Stomach (tissue), 9 donors: ENCODE data around the gene MIS18A. TPM values are rescaled to one million over a fixed set of nuclear protein-coding genes. Genes with fewer than 3 reads are reported as not detected.

Experiments
- DNase-seq, 2 donors: peaks; one replicate each; pipeline versions ENCODE4 v3.0.0 to v3.0.0-alpha.2; 2013 to 2019
- H3K27ac ChIP-seq, 5 donors: fragments of 200-600 bp in 4 of 5; sonication (generic) in 4 of 5; one replicate each; pipeline ENCODE4 v1.5.1; 2013 to 2019; ENCODE audit warnings: mild to moderate bottlenecking in 1 of 5, moderate library complexity in 1 of 5
- H3K27me3 ChIP-seq, 3 donors: fragments of 200-600 bp; sonication (generic); one replicate each; pipeline ENCODE4 v1.5.1; 2017 to 2019; ENCODE audit warnings: mixed run types in 1 of 3
- H3K36me3 ChIP-seq, 4 donors: fragments of 200-600 bp; sonication (generic); 1 replicate in 3 of 4; 2 replicates in 1 of 4; pipeline ENCODE4 v1.5.1; 2016 to 2019
- H3K4me1 ChIP-seq, 4 donors: fragments of 200-600 bp; sonication (generic); one replicate each; pipeline ENCODE4 v1.5.1; 2016 to 2019
- H3K4me3 ChIP-seq, 4 donors: fragments of 200-600 bp; sonication (generic) in 3 of 4; one replicate each; pipeline ENCODE4 v1.5.1; 2016 to 2019; ENCODE audit warnings: mild to moderate bottlenecking in 1 of 4
- H3K9me3 ChIP-seq, 4 donors: fragments of 200-600 bp; sonication (generic); one replicate each; pipeline ENCODE4 v1.5.1; 2016 to 2019
- EP300 ChIP-seq: sonication (generic); formaldehyde crosslinking; IDR thresholded peaks from one replicate; pipeline ENCODE4 v1.6.1; 2017; ENCODE audit warnings: antibody characterized with exemption
- POLR2A ChIP-seq, 4 donors: fragments of 450-650 bp; IDR thresholded peaks; one replicate each; pipeline ENCODE4 v1.6.1; 2016; ENCODE audit warnings: antibody characterized with exemption in 4 of 4, control low read depth in 2 of 4, mild to moderate bottlenecking in 1 of 4, moderate library complexity in 1 of 4
- POLR2AphosphoS5 ChIP-seq, 3 donors: sonication (generic); formaldehyde crosslinking; IDR thresholded peaks; one replicate each; pipeline ENCODE4 v1.6.1; 2016; ENCODE audit warnings: antibody characterized with exemption in 3 of 3
- WGBS, 5 donors: extraction: QIAGEN DNeasy Blood & Tissue Kit in 3 of 5; methylation state at CpG; one replicate each; pipeline versions ENCODE4 v1.1.5 to v1.1.7; 2013 to 2018; 5-methylcytosine and 5-hydroxymethylcytosine counted together
- intact Hi-C: fragments of 100-400 bp; cut with DNase I; formaldehyde crosslinking; loops from one replicate; pipeline ENCODE4 v1.15.1; 2023; ENCODE audit warnings: low total_unique reads
- polyA plus RNA-seq, 3 donors: library from polyadenylated mRNA; stranded (reverse); fragments of 200-250 nt; gene quantifications; one replicate each; pipeline ENCODE4 v1.2.3, GENCODE V29; 2013
- total RNA-seq, 5 donors: library from RNA; depleted of rRNA; stranded (reverse); fragments of >200 nt; gene quantifications; one replicate each; pipeline versions ENCODE4 v1.1.0 to v1.2.3, GENCODE V29; 2014 to 2016
- TF ChIP-seq, protein P1 (sequence below), 7 experiments: fragments of 450-650 bp in 4 of 7; fragments of 200-600 bp in 3 of 7; sonication (generic) in 3 of 7; IDR thresholded peaks; one replicate each; pipeline ENCODE4 v1.5.1; 2016 to 2019; ENCODE audit warnings: antibody characterized with exemption in 7 of 7, control low read depth in 2 of 7, mild to moderate bottlenecking in 1 of 7
- donor health status: healthy with polysubstance abuse.
- donor health status: Bipolar disorder and iron deficiency.
- donor health status: healthy.

The MIS18A gene
- total and polyA plus RNA-seq, 8 donors = 1.4 to 10.7 (median 8.0) TPM; not detected in 2

DNA sequence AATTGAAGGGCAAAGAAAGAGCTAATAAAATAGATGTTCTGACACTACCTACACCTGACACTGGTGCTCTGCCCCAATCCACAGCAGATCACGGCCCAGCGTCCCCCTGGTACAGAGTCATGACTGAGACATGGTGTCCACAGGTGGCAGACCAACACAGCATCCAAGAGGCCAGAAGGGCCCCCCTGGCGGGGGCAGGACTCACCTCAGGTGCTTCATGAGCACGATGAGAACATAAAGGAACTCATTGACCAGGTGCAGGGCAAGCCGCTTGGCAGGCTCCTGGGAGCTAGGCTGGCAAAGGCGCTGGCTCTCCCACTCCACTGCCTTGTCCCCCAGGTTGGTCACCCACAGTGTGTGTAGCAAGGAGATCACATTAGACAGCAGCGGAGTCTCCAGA, 40.2 kb upstream of the MIS18A start:
- no peak for TF ChIP-seq EP300
- TF ChIP-seq POLR2A (IDR thresholded peaks at IDR 0.05) = no peak
- no peak for TF ChIP-seq POLR2AphosphoS5 (IDR thresholded peaks at IDR 0.05)
- TF ChIP-seq, protein P1, sequence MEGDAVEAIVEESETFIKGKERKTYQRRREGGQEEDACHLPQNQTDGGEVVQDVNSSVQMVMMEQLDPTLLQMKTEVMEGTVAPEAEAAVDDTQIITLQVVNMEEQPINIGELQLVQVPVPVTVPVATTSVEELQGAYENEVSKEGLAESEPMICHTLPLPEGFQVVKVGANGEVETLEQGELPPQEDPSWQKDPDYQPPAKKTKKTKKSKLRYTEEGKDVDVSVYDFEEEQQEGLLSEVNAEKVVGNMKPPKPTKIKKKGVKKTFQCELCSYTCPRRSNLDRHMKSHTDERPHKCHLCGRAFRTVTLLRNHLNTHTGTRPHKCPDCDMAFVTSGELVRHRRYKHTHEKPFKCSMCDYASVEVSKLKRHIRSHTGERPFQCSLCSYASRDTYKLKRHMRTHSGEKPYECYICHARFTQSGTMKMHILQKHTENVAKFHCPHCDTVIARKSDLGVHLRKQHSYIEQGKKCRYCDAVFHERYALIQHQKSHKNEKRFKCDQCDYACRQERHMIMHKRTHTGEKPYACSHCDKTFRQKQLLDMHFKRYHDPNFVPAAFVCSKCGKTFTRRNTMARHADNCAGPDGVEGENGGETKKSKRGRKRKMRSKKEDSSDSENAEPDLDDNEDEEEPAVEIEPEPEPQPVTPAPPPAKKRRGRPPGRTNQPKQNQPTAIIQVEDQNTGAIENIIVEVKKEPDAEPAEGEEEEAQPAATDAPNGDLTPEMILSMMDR (IDR thresholded peaks at IDR 0.05) = no peak
- no peaks in the 10 kb centered on the region for H3K9me3 ChIP-seq
- H3K36me3 ChIP-seq = peaks cover 68 to 100% (median 100%) of the 10 kb centered on the region in 4 donors
- no peaks in the 10 kb centered on the region for H3K4me1 ChIP-seq
- H3K27me3 ChIP-seq = no peaks in the 10 kb centered on the region
- 92 to 98% (median 93%) methylated on average over 7 of the region's 7 CpGs for WGBS, 5 donors
- no peak overlapping the region for H3K4me3 ChIP-seq
- H3K27ac ChIP-seq = no peak overlapping the region
- intact Hi-C loops = no loop called here
- DNase-seq = no peak

DNA sequence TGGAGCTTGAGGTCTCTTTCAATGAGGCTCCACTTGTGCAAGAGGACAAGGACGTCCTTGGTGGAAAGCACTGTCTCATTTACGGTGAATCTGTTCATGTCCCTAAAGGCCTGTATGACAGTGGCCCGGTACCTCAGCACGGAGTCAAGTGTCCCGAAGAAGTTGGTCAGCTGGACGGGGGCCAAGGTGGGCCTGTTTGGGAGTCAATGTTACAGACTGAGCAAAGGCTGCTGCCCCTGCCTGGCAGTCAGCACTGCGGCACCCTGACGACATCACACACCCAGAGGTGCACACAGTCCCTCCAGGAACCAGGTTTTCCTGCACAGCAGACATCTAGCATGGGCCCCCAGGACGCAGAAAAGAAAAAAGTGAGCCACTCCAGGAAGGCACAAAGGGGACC, 38.9 kb upstream of the MIS18A start:
- Histone ChIP-seq H3K27me3 (no peaks in the 10 kb centered on the region), H3K4me1 (no peaks in the 10 kb centered on the region), H3K36me3 (peaks cover 60 to 100% (median 99%) of the 10 kb centered on the region in 4 donors), H3K9me3 (no peaks in the 10 kb centered on the region), H3K4me3 (no peak overlapping the region), H3K27ac (no peak overlapping the region)
- DNase-seq = no peak
- intact Hi-C loops = no loop called here
- WGBS, 5 donors = 84 to 92% (median 87%) methylated on average over 7 to 9 of the region's 9 CpGs
- TF ChIP-seq POLR2A (IDR thresholded peaks at IDR 0.05) (no peak), EP300 (no peak)

DNA sequence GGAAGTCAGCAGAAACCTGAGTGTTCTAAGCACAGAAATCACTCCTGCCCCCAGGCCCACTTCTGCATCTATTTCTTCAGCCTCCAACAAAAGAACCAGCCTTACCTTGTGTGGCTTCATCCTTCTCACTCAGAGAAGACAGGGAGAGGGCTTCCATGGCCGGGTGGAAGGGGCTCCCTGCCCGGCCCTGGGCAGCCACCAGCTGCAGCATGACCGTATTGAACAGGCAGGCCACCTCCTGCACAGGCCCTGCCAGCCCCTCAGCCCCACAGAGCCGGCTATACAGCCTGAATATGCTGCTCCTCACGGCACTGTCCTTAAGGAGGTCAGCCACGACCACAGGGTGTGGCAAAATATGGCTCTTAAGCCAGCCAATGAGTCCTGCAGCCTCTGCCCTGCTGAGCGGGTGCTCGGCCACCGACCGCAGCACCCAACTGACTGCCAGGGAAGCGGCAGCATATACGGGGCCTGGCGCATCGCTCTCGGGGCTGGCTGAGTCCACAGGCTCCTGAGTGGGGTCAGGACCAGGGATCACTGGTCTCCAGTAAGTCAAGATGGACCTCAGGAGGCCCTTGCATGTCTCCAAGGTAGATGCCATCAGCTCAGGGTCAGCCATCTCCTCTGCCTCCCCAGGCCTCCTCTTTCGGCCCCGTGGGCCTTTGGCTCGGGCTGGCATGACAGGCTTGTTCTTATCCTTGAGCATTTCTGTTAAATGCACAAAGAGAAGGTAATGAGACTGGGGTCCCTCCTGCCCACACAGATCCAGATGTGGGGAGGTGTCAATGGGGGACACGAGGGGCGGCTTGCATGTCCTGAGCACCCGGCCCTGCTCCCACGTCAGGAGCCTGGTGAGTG, 37.7 kb upstream of the MIS18A start:
- Histone ChIP-seq H3K4me1 (no peaks in the 10 kb centered on the region), H3K36me3 (peaks cover 56 to 100% (median 99%) of the 10 kb centered on the region in 4 donors), H3K27ac (no peak overlapping the region), H3K27me3 (no peaks in the 10 kb centered on the region), H3K9me3 (no peaks in the 10 kb centered on the region), H3K4me3 (no peak overlapping the region)
- no peak for DNase-seq
- WGBS, 5 donors = 94 to 98% (median 95%) methylated on average over 17 to 22 of the region's 22 CpGs
- TF ChIP-seq, protein P1 (IDR thresholded peaks at IDR 0.05) = no peak
- TF ChIP-seq EP300 (no peak), POLR2AphosphoS5 (IDR thresholded peaks at IDR 0.05) (no peak), POLR2A (IDR thresholded peaks at IDR 0.05) (no peak)
- intact Hi-C loops = no loop called here

DNA sequence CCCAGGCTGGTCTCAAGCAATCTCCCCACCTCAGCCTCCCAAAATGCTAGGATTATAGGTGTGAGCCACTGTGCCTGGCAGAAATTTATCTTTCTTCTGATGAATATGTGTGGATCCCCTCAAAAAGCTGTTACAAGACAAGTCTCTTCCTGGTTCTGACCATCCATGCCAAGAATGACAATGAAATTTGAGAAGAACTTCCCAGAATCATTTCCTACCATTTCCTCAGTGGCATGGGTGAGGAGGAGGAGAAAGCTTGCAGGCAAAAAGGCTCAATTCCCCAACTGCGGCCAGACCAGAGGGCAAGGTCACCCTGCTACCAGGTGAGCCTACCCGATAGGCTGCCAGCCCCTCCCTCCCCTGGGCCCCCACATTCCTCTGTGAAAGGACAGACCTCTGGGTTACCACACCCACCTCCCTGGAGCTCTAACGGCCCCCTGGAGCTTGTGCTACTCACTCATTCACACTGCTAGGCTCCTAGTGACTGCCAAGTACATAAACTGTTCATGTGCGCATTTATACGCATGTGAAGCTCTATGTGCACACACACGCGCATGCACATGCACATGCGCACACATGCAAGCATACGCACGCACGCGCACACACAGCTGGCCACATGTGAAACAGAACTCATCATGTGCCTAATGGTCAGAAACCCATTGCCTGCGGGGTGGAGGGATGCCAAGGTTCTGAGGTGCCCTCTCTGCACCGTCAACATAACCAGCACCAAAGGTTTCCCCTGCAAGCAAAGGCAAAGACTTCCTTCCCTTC, 36.8 kb upstream of the MIS18A start:
- H3K27ac ChIP-seq = no peak overlapping the region
- peaks cover 50 to 97% (median 95%) of the 10 kb centered on the region in 4 donors for H3K36me3 ChIP-seq
- H3K9me3 ChIP-seq = no peaks in the 10 kb centered on the region
- H3K27me3 ChIP-seq = no peaks in the 10 kb centered on the region
- no peaks in the 10 kb centered on the region for H3K4me1 ChIP-seq
- no peak for DNase-seq
- 85 to 90% (median 88%) methylated on average over 9 to 14 of the region's 14 CpGs for WGBS, 5 donors
- TF ChIP-seq POLR2AphosphoS5 (IDR thresholded peaks at IDR 0.05) (no peak), EP300 (no peak), POLR2A (IDR thresholded peaks at IDR 0.05) (no peak)
- TF ChIP-seq, protein P1 (IDR thresholded peaks at IDR 0.05) = no peak
- intact Hi-C loops = no loop called here
- no peak overlapping the region for H3K4me3 ChIP-seq
